Vagina (tissue), 2 donors: Measurements from ENCODE around the gene SFXN3.

ENCODE experiments used
- CTCF ChIP-seq, 3 experiments: fragments of 450-650 bp in 2 of 3; fragments of 200-600 bp in 1 of 3; sonication (generic) in 1 of 3; IDR thresholded peaks; one replicate each; pipeline ENCODE4 v1.5.1; 2017 to 2019; ENCODE audit warnings: antibody characterized with exemption in 3 of 3, mild to moderate bottlenecking in 2 of 3, moderate library complexity in 2 of 3
- POLR2A ChIP-seq, 2 donors: fragments of 450-650 bp; IDR thresholded peaks; one replicate each; pipeline ENCODE4 v1.6.1; 2017; ENCODE audit warnings: antibody characterized with exemption in 2 of 2, mild to moderate bottlenecking in 2 of 2, moderate library complexity in 2 of 2

- TF ChIP-seq CTCF (IDR thresholded peaks at IDR 0.05) = no peak
- no peak for TF ChIP-seq POLR2A (IDR thresholded peaks at IDR 0.05)
Measured at GRCh38 chr10:101010329-101010728, 20.7 kb upstream of the SFXN3 start.
